Measurements from ENCODE around the gene ST6GALNAC6. TPM values are rescaled to one million over a fixed set of nuclear protein-coding genes. Genes with fewer than 3 reads are reported as not detected.

Gene ST6GALNAC6
- total and polyA plus RNA-seq, 2 experiments from 2014 or later: 31.8 to 47.7 TPM

DNA sequence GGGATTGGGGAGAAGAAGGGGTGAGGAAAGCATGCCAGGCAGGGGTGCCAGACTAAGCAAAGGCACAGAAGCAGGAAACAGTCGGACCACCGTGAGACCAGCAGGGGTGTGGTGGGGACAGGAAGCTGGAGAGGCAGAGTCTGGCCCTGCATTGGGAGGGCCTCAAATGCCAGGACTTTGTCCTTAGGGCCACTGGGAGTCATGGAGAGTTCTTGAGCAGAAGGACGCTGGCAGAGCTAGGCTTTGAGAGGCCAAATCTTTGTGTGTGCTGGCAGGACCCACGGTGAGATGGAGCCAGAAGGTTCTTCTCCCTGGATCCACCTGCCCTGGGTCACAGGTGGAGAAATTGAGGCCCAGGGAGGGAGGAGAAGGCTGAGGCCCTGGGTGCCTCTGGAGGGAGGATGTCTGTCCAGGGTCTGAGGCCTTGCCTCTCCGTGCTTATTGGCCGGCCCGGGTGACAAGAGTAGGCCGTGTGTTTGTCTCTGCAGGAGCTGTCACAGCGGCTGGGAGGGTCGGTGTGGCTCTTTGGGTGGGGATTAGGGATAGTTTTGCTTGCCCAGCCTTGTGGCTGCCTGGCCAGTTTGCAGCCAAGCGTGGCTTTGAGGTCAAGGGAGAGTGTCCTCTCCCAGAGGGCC is 43.2 kb downstream of the ST6GALNAC6 start:
- no peaks in the 10 kb centered on the region for H3K9me2 ChIP-seq (replicated peaks; ENCODE audit: insufficient read depth)
- H2AFZ ChIP-seq: no peak overlapping the region
- H3K27me3 ChIP-seq: no peaks in the 10 kb centered on the region
- peaks cover 18% of the 10 kb centered on the region for H3K4me1 ChIP-seq (ENCODE audit: insufficient read depth)
- H3K4me2 ChIP-seq: no peak overlapping the region
- no peaks in the 10 kb centered on the region for H3K9me3 ChIP-seq (ENCODE audit: low read depth)
- TF ChIP-seq, protein P1, sequence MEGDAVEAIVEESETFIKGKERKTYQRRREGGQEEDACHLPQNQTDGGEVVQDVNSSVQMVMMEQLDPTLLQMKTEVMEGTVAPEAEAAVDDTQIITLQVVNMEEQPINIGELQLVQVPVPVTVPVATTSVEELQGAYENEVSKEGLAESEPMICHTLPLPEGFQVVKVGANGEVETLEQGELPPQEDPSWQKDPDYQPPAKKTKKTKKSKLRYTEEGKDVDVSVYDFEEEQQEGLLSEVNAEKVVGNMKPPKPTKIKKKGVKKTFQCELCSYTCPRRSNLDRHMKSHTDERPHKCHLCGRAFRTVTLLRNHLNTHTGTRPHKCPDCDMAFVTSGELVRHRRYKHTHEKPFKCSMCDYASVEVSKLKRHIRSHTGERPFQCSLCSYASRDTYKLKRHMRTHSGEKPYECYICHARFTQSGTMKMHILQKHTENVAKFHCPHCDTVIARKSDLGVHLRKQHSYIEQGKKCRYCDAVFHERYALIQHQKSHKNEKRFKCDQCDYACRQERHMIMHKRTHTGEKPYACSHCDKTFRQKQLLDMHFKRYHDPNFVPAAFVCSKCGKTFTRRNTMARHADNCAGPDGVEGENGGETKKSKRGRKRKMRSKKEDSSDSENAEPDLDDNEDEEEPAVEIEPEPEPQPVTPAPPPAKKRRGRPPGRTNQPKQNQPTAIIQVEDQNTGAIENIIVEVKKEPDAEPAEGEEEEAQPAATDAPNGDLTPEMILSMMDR (IDR thresholded peaks at IDR 0.05; ENCODE audit: poor library complexity): no peak
- no peak for TF ChIP-seq EZH2 (IDR thresholded peaks at IDR 0.05; ENCODE audit: borderline replicate concordance)
- no peak overlapping the region for H3K27ac ChIP-seq
- DNase-seq (ENCODE audit: low spot score): no peak
- 78% methylated on average over 11 of the region's 11 CpGs for WGBS (ENCODE audit: low lambda C conversion rate, missing lambda C conversion rate)
- H3K36me3 ChIP-seq (replicated peaks; ENCODE audit: insufficient read depth, low read depth): no peaks in the 10 kb centered on the region
- H4K20me1 ChIP-seq (ENCODE audit: insufficient read depth, poor library complexity, severe bottlenecking): no peaks in the 10 kb centered on the region
- no peaks in the 10 kb centered on the region for H3K79me2 ChIP-seq
- no peak overlapping the region for H3K4me3 ChIP-seq

DNA sequence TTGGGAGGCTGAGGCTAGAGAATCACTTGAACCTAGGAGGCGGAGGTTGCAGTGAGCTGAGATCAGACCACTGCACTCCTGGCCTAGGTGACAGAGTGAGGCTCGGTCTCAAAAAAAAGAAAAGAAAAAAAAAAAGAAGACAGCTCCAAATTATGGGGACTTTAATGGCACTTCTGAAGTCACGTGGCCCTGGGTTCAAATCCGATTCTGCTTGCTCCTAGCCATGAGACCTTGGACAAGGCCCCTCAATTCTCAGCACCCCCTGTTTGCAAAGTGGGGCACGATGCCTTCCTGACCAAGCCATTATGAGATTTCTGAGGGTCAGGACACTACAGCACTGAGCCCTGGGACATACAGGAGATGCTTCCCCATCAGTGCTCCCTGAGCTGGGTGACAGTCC is 43.9 kb downstream of the ST6GALNAC6 start:
- Histone ChIP-seq H3K4me1 (ENCODE audit: insufficient read depth) (peaks cover 18% of the 10 kb centered on the region), H3K9me2 (replicated peaks; ENCODE audit: insufficient read depth) (no peaks in the 10 kb centered on the region), H3K27me3 (no peaks in the 10 kb centered on the region), H2AFZ (no peak overlapping the region), H3K4me2 (no peak overlapping the region), H3K9me3 (ENCODE audit: low read depth) (no peaks in the 10 kb centered on the region), H3K79me2 (no peaks in the 10 kb centered on the region), H3K36me3 (replicated peaks; ENCODE audit: insufficient read depth, low read depth) (no peaks in the 10 kb centered on the region), H3K4me3 (no peak overlapping the region), H4K20me1 (ENCODE audit: insufficient read depth, poor library complexity, severe bottlenecking) (no peaks in the 10 kb centered on the region), H3K27ac (no peak overlapping the region)
- TF ChIP-seq EZH2 (IDR thresholded peaks at IDR 0.05; ENCODE audit: borderline replicate concordance): no peak
- TF ChIP-seq EZH2phosphoT487 (IDR thresholded peaks at IDR 0.05; ENCODE audit: low read depth, severe bottlenecking, unreplicated experiment): no peak
- TF ChIP-seq, protein P1 (IDR thresholded peaks at IDR 0.05; ENCODE audit: poor library complexity): no peak
- WGBS (ENCODE audit: low lambda C conversion rate, missing lambda C conversion rate): 93% methylated on average over 5 of the region's 5 CpGs
- DNase-seq (ENCODE audit: low spot score): no peak

DNA sequence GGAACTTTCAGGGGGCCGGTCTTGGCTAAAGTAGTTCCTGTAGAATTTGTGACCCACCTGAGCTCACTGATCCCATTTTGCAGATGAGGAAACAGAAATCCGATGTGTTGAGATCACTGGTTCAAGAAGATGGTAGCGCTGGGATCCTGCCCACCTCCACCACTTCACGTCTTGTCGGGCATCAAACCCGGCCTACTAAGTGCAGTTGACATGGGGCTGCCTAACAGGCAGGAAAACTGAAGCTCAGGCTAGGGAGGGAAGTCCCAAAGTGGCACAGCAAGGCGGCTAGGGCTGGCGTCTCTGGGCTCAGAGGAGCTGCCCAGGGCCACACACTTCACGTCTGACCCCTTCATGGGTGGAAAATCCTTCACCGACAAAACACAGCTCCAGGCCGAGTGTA is 44.4 kb downstream of the ST6GALNAC6 start:
- TF ChIP-seq EZH2 (IDR thresholded peaks at IDR 0.05; ENCODE audit: borderline replicate concordance) (no peak), EZH2phosphoT487 (IDR thresholded peaks at IDR 0.05; ENCODE audit: low read depth, severe bottlenecking, unreplicated experiment) (no peak)
- TF ChIP-seq, protein P1 (IDR thresholded peaks at IDR 0.05; ENCODE audit: poor library complexity): no peak
- 94% methylated on average over 11 of the region's 11 CpGs for WGBS (ENCODE audit: low lambda C conversion rate, missing lambda C conversion rate)

More for the DNA sequence above, 44.4 kb downstream of the ST6GALNAC6 start:
- DNase-seq (ENCODE audit: low spot score): no peak
- Histone ChIP-seq H3K27ac (peak overlapping the region; percentile 57), H3K9me3 (ENCODE audit: low read depth) (no peaks in the 10 kb centered on the region), H3K4me1 (ENCODE audit: insufficient read depth) (peaks cover 18% of the 10 kb centered on the region), H3K36me3 (replicated peaks; ENCODE audit: insufficient read depth, low read depth) (no peaks in the 10 kb centered on the region), H4K20me1 (ENCODE audit: insufficient read depth, poor library complexity, severe bottlenecking) (no peaks in the 10 kb centered on the region), H3K27me3 (no peaks in the 10 kb centered on the region), H3K79me2 (no peaks in the 10 kb centered on the region), H2AFZ (no peak overlapping the region), H3K4me3 (no peak overlapping the region), H3K9me2 (replicated peaks; ENCODE audit: insufficient read depth) (no peaks in the 10 kb centered on the region), H3K4me2 (peak overlapping the region; percentile 79)
